MM.1S (cell line): ENCODE data around the gene LILRA6.
"Not testable (repeated sequence)": the region's sequence is repeated elsewhere in the genome, so short reads cannot be mapped to it uniquely, and the experiment has no call there.

Experiments used
- EZH2 ChIP-seq: fragments of 300-600 bp; sonication (generic); optimal IDR thresholded peaks from 2 replicates; pipeline ENCODE3; 2017; ENCODE audit warnings: low read depth, mild to moderate bottlenecking, antibody characterized with exemption, low read length, mixed read lengths
- TF ChIP-seq, protein P1 (sequence below): fragments of 300-600 bp; sonication (generic); IDR thresholded peaks from 2 replicates; pipeline ENCODE4 v1.5.1; 2016; ENCODE audit warnings: antibody characterized with exemption, low read length, mixed read lengths

DNA sequence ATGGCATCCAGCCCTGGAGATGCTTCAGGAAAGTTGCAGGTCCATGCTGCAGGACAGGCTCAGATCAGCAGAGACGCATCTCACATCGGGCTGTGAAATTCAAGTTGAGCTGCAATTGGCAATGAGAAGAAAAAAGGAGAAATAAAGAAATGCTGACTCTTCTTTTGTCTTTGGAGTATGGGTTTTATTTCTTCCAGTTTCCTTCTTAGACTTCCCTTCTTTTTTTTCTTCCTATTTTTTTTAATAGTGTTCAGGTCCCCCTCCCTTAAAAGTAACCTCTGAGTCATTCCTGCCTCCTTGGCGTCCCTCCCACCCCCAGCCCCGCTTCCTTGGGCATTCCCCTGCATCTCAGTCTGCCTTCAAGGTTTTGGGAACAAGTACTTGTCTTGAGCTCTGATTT lies 29.0 kb upstream of the LILRA6 start:
- TF ChIP-seq, protein P1, sequence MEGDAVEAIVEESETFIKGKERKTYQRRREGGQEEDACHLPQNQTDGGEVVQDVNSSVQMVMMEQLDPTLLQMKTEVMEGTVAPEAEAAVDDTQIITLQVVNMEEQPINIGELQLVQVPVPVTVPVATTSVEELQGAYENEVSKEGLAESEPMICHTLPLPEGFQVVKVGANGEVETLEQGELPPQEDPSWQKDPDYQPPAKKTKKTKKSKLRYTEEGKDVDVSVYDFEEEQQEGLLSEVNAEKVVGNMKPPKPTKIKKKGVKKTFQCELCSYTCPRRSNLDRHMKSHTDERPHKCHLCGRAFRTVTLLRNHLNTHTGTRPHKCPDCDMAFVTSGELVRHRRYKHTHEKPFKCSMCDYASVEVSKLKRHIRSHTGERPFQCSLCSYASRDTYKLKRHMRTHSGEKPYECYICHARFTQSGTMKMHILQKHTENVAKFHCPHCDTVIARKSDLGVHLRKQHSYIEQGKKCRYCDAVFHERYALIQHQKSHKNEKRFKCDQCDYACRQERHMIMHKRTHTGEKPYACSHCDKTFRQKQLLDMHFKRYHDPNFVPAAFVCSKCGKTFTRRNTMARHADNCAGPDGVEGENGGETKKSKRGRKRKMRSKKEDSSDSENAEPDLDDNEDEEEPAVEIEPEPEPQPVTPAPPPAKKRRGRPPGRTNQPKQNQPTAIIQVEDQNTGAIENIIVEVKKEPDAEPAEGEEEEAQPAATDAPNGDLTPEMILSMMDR: not testable (repeated sequence)
- TF ChIP-seq EZH2: not testable (repeated sequence)
